Measurements from ENCODE around the gene RABEP1. TPM values are rescaled to one million over a fixed set of nuclear protein-coding genes. Genes with fewer than 3 reads are reported as not detected.
A peak's percentile ranks its signal among the peaks of the same experiment; 100 is the strongest.

Gene RABEP1
- total RNA-seq, 2 donors from 2014 or later, result 36.4 to 47.0 TPM

DNA sequence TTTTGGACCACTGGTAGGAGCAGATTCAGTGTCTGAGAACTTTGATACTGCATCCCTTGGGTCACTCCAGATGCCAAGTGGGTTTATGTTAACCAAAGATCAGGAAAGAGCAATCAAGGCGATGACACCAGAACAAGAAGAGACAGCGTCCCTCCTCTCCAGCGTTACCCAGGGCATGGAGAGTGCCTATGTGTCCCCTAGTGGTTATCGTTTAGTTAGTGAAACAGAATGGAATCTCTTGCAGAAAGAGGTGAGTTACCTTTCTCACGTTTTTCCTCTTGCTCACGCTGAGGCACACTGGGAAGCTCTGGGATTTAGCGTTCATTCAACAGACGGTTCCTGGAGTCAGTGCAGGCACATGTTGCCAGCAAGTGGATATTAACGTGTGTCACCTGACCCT lies 79.3 kb downstream of the RABEP1 start:
- Histone ChIP-seq H3K27ac (no peak overlapping the region), H3K4me1 (ENCODE audit: control insufficient read depth in 1 of 2, low read depth in 2 of 2) (peaks cover 0 to 10% of the 10 kb centered on the region in 2 donors), H3K9me3 (no peaks in the 10 kb centered on the region), H3K27me3 (replicated peaks; ENCODE audit: insufficient read depth) (no peaks in the 10 kb centered on the region), H3K36me3 (peaks cover 17% of the 10 kb centered on the region), H3K4me3 (no peak overlapping the region)
- DNase-seq (ENCODE audit: low spot score), result no peak
- TF ChIP-seq, protein P1, sequence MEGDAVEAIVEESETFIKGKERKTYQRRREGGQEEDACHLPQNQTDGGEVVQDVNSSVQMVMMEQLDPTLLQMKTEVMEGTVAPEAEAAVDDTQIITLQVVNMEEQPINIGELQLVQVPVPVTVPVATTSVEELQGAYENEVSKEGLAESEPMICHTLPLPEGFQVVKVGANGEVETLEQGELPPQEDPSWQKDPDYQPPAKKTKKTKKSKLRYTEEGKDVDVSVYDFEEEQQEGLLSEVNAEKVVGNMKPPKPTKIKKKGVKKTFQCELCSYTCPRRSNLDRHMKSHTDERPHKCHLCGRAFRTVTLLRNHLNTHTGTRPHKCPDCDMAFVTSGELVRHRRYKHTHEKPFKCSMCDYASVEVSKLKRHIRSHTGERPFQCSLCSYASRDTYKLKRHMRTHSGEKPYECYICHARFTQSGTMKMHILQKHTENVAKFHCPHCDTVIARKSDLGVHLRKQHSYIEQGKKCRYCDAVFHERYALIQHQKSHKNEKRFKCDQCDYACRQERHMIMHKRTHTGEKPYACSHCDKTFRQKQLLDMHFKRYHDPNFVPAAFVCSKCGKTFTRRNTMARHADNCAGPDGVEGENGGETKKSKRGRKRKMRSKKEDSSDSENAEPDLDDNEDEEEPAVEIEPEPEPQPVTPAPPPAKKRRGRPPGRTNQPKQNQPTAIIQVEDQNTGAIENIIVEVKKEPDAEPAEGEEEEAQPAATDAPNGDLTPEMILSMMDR (IDR thresholded peaks at IDR 0.05), result no peak
- ATAC-seq (ENCODE audit: insufficient number of reproducible peaks, low FRiP score, low read depth), result no peak

DNA sequence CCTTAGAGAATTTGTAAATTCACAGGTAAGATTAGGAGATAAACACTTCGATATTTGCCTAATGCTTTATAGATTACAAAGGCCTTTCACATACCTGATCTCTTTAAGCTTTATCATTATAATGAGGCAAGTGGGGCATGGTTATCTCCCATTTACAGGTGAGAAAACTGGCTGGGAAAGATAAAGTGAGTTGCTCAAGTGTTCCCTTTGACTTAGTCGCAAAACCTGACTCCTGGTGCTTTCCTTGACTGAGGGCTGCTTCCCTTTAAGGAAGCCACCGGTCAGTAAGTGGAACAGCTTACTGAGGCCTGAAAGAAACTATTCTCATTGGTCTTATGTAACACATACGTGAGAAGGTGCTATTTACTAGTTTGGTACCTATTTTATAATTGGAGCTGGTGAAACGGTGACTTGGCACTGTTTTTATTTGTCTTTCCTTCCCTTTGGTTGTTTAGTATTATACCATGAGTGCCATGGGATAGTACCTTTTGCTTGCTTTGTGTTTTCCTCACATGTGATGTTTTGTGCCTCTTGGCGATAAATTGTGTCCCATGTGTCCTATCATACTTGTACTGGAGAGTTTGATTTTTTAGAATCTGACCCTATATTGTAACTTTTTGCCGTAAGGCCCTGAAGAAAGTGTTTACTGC lies 80.2 kb downstream of the RABEP1 start:
- H3K27ac ChIP-seq, result no peak overlapping the region
- no peaks in the 10 kb centered on the region for H3K27me3 ChIP-seq (replicated peaks; ENCODE audit: insufficient read depth)
- H3K36me3 ChIP-seq, result peaks cover 17% of the 10 kb centered on the region
- H3K4me3 ChIP-seq, result no peak overlapping the region
- no peaks in the 10 kb centered on the region for H3K9me3 ChIP-seq
- TF ChIP-seq, protein P1 (IDR thresholded peaks at IDR 0.05), result no peak
- no peak for DNase-seq (ENCODE audit: low spot score)
- no peak for ATAC-seq (ENCODE audit: insufficient number of reproducible peaks, low FRiP score, low read depth)
- H3K4me1 ChIP-seq (ENCODE audit: control insufficient read depth in 1 of 2, low read depth in 2 of 2), result peaks cover 0 to 10% of the 10 kb centered on the region in 2 donors

DNA sequence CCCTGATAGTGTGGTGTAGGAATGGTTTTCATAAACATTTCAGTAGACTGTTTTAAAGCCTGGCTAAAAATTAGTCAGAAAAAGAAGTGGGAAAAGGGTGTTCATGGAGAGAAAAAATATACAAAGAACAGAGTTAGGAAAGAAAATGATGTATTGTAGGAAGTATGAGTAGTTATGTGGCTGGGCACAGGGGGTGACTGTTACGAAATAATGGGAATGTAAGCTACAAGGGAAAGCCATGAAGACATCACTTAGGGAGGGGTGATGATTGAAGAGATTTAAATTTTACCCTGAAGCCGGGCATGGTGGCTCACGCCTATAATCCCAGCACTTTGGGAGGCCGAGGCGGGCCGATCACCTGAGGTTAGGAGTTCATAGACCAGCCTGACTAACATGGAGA lies 82.1 kb downstream of the RABEP1 start:
- Histone ChIP-seq H3K27ac (peak overlapping the region in 1 of 2 donors; percentile 2), H3K4me1 (ENCODE audit: control insufficient read depth in 1 of 2, low read depth in 2 of 2) (peaks cover 0 to 9% of the 10 kb centered on the region in 2 donors), H3K9me3 (no peaks in the 10 kb centered on the region), H3K4me3 (no peak overlapping the region), H3K36me3 (peaks cover 21% of the 10 kb centered on the region), H3K27me3 (replicated peaks; ENCODE audit: insufficient read depth) (no peaks in the 10 kb centered on the region)
- ATAC-seq (ENCODE audit: insufficient number of reproducible peaks, low FRiP score, low read depth) (no peak), DNase-seq (ENCODE audit: low spot score) (no peak)
- TF ChIP-seq, protein P1 (IDR thresholded peaks at IDR 0.05), result no peak

DNA sequence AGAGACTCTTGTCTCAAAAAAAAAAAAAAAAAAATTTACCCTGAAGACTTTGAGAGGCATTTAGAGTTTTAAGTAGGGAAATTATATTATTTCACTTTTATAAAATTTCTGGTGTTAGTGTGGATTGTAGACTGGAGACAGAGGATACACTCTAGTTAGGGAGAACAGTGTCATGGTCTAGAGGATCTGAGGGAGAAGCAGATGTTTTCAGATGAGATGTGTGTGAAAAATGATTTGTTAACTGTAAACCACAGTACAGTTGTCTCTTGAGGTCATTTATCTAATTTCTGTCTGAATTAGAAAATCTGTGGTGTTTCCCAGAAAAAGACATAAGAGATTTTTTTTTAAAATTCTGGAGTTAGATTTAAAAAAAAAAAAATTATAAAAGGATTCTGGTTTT lies 82.6 kb downstream of the RABEP1 start:
- TF ChIP-seq, protein P1 (IDR thresholded peaks at IDR 0.05), result no peak
- ATAC-seq (ENCODE audit: insufficient number of reproducible peaks, low FRiP score, low read depth) (no peak), DNase-seq (ENCODE audit: low spot score) (no peak)
- no peaks in the 10 kb centered on the region for H3K27me3 ChIP-seq (replicated peaks; ENCODE audit: insufficient read depth)
- no peaks in the 10 kb centered on the region for H3K9me3 ChIP-seq
- H3K36me3 ChIP-seq, result peaks cover 25% of the 10 kb centered on the region
- no peak overlapping the region for H3K4me3 ChIP-seq
- H3K4me1 ChIP-seq (ENCODE audit: control insufficient read depth in 1 of 2, low read depth in 2 of 2), result peaks cover 0 to 4% of the 10 kb centered on the region in 2 donors
- H3K27ac ChIP-seq, result no peak overlapping the region

DNA sequence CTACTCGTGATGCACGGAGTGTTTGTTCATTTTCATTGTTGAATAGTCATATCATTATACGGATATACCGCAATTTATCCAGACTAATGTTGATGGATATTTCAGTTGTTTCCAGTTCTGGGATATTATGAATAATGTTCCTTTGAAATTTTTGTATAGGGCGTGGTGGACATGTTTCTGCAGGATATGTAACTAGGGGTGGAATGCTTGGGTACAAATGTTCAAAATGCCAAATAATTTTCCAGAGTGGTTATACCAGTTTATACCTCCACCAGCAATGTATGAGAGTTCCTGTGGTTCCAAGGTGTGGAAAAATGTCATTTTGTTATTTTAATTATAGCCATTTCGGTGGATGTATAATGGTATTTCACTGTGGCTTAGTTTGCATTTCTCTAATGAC lies 83.7 kb downstream of the RABEP1 start:
- no peaks in the 10 kb centered on the region for H3K27me3 ChIP-seq (replicated peaks; ENCODE audit: insufficient read depth)
- H3K4me1 ChIP-seq (ENCODE audit: control insufficient read depth in 1 of 2, low read depth in 2 of 2), result no peaks in the 10 kb centered on the region
- no peak overlapping the region for H3K4me3 ChIP-seq
- H3K27ac ChIP-seq, result no peak overlapping the region
- DNase-seq (ENCODE audit: low spot score) (no peak), ATAC-seq (ENCODE audit: insufficient number of reproducible peaks, low FRiP score, low read depth) (no peak)
- H3K36me3 ChIP-seq, result peaks cover 29% of the 10 kb centered on the region
- no peaks in the 10 kb centered on the region for H3K9me3 ChIP-seq
- TF ChIP-seq, protein P1 (IDR thresholded peaks at IDR 0.05), result no peak
